Measurements from ENCODE around the gene LGALS14.

Gene LGALS14

GRCh38 chr19:39692166-39692565 lies 12.1 kb upstream of the LGALS14 start:
- in situ Hi-C loops (cut with HindIII; ENCODE audit: low pct_ligation_motif_present, low sequenced_read_pairs) = no loop called here
- no peak overlapping the region for H3K27ac ChIP-seq
- no peaks in the 10 kb centered on the region for H3K27me3 ChIP-seq (replicated peaks)
- no peak for TF ChIP-seq CTCF (IDR thresholded peaks at IDR 0.05; ENCODE audit: low read depth, low read length, missing control alignments)
- no peak for DNase-seq
- no peak overlapping the region for H3K4me3 ChIP-seq (ENCODE audit: low read depth, low read length)
- H3K36me3 ChIP-seq (replicated peaks) = no peaks in the 10 kb centered on the region

- Histone ChIP-seq H3K27me3 (replicated peaks) (no peaks in the 10 kb centered on the region), H3K4me3 (ENCODE audit: low read depth, low read length) (no peak overlapping the region), H3K27ac (no peak overlapping the region), H3K36me3 (replicated peaks) (no peaks in the 10 kb centered on the region)
- DNase-seq = no peak
- no peak for TF ChIP-seq CTCF (IDR thresholded peaks at IDR 0.05; ENCODE audit: low read depth, low read length, missing control alignments)
- in situ Hi-C loops (cut with HindIII; ENCODE audit: low pct_ligation_motif_present, low sequenced_read_pairs) = no loop called here
Measured at GRCh38 chr19:39692822-39693221, 11.5 kb upstream of the LGALS14 start.

- no peak overlapping the region for H3K27ac ChIP-seq
- in situ Hi-C loops (cut with HindIII; ENCODE audit: low pct_ligation_motif_present, low sequenced_read_pairs) = no loop called here
- H3K36me3 ChIP-seq (replicated peaks) = no peaks in the 10 kb centered on the region
- DNase-seq = no peak
- H3K27me3 ChIP-seq (replicated peaks) = no peaks in the 10 kb centered on the region
- no peak overlapping the region for H3K4me3 ChIP-seq (ENCODE audit: low read depth, low read length)
- TF ChIP-seq CTCF (IDR thresholded peaks at IDR 0.05; ENCODE audit: low read depth, low read length, missing control alignments) = no peak
Measured at GRCh38 chr19:39695759-39696158, 8.5 kb upstream of the LGALS14 start.

- in situ Hi-C loops (cut with HindIII; ENCODE audit: low pct_ligation_motif_present, low sequenced_read_pairs) = no loop called here
- no peak overlapping the region for H3K4me3 ChIP-seq (ENCODE audit: low read depth, low read length)
Measured at GRCh38 chr19:39696387-39696786, 7.9 kb upstream of the LGALS14 start.

GRCh38 chr19:39698535-39698934 lies 5.7 kb upstream of the LGALS14 start:
- TF ChIP-seq CTCF (IDR thresholded peaks at IDR 0.05; ENCODE audit: low read depth, low read length, missing control alignments) = no peak
- in situ Hi-C loops (cut with HindIII; ENCODE audit: low pct_ligation_motif_present, low sequenced_read_pairs) = no loop called here

More at GRCh38 chr19:39696387-39696786, 7.9 kb upstream of the LGALS14 start:
- no peaks in the 10 kb centered on the region for H3K36me3 ChIP-seq (replicated peaks)
- no peak for TF ChIP-seq CTCF (IDR thresholded peaks at IDR 0.05; ENCODE audit: low read depth, low read length, missing control alignments)
- H3K27me3 ChIP-seq (replicated peaks) = no peaks in the 10 kb centered on the region
- DNase-seq = no peak
- H3K27ac ChIP-seq = no peak overlapping the region

GRCh38 chr19:39701291-39701690 lies 3.0 kb upstream of the LGALS14 start:
- Histone ChIP-seq H3K27ac (no peak overlapping the region), H3K27me3 (replicated peaks) (no peaks in the 10 kb centered on the region), H3K36me3 (replicated peaks) (no peaks in the 10 kb centered on the region), H3K4me3 (ENCODE audit: low read depth, low read length) (no peak overlapping the region)
- DNase-seq = no peak
- no peak for TF ChIP-seq CTCF (IDR thresholded peaks at IDR 0.05; ENCODE audit: low read depth, low read length, missing control alignments)
- in situ Hi-C loops (cut with HindIII; ENCODE audit: low pct_ligation_motif_present, low sequenced_read_pairs) = no loop called here

More at GRCh38 chr19:39698535-39698934, 5.7 kb upstream of the LGALS14 start:
- DNase-seq = no peak
- no peak overlapping the region for H3K27ac ChIP-seq
- H3K36me3 ChIP-seq (replicated peaks) = no peaks in the 10 kb centered on the region
- no peaks in the 10 kb centered on the region for H3K27me3 ChIP-seq (replicated peaks)
- no peak overlapping the region for H3K4me3 ChIP-seq (ENCODE audit: low read depth, low read length)

Data from brain microvascular endothelial cell (primary cell).